Measurements from ENCODE around the gene GHR. TPM values are rescaled to one million over a fixed set of nuclear protein-coding genes. Genes with fewer than 3 reads are reported as not detected.
"Not testable (repeated sequence)": the region's sequence is repeated elsewhere in the genome, so short reads cannot be mapped to it uniquely, and the experiment has no call there.

GHR gene
- total and polyA plus RNA-seq, 10 of the 15 experiments (the other 5 are each of a cell fraction or from before 2014, with no cell fraction given) = 0.23 to 10.2 (median 0.48) TPM

DNA sequence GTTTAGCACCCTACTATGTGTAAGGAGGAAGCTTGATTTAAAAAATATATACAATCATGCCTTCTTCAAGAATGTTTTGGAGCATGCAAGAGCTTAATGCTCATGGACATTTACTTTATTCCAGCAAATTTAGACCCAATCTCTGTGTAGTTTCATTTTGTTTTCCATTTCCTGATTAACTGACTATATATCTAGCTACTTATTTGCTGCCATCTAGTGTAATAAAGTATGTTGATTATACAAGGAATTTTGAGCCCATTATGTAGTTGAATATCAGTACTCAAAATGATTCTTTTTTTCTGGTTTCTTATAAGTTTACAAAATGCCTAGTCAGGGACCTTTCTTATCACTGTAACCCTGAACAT is 233.4 kb downstream of the GHR start:
- CTCF ChIA-PET = interaction anchor here (0.6 to 4.0 kb wide), 10 partner anchors 8 to 1139 kb away, joined by 3 to 19 read pairs (median 4); no protein-coding TSS in a partner anchor
- ATAC-seq = no peak

DNA sequence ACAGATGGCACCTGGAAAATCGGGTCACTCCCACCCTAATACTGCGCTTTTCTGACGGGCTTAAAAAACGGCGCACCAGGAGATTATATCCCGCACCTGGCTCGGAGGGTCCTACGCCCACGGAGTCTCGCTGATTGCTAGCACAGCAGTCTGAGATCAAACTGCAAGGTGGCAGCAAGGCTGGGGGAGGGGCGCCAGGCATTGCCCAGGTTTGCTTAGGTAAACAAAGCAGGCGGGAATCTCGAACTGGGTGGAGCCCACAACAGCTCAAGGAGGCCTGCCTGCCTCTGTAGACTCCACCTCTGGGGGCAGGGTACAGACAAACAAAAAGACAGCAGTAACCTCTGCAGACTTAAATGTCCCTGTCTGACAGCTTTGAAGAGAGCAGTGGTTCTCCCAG is 236.6 kb downstream of the GHR start:
- H3K79me2 ChIP-seq (ENCODE audit: control insufficient read depth, insufficient read depth, low read length); FAIRE-seq; DNase-seq (ENCODE audit: low read depth, low spot score); BruUV-seq (replicated peaks); H3K9me3 ChIP-seq (replicated peaks; ENCODE audit: control insufficient read depth, insufficient read depth, low read length); POLR2A ChIA-PET; intact Hi-C loops (cut with micrococcal nuclease; ENCODE audit: unreplicated experiment); ATAC-seq; in situ Hi-C loops (cut with MboI); H3K36me3 ChIP-seq (ENCODE audit: control insufficient read depth in 2 of 2, insufficient read depth in 2 of 2, low read length in 1 of 2); H3K9ac ChIP-seq (ENCODE audit: control insufficient read depth, insufficient read depth, low read length); H3K4me2 ChIP-seq (ENCODE audit: control insufficient read depth, insufficient read depth); H3K27ac ChIP-seq (ENCODE audit: control insufficient read depth, insufficient read depth); H4K20me1 ChIP-seq (ENCODE audit: control insufficient read depth, insufficient read depth); SMC1A ChIA-PET (ENCODE audit: uncharacterized antibody, unreplicated experiment); H2AFZ ChIP-seq (ENCODE audit: control insufficient read depth, low read depth, low read length); H3K4me3 ChIP-seq; H3K4me1 ChIP-seq (ENCODE audit: control insufficient read depth, insufficient read depth, low read length); H3K27me3 ChIP-seq (replicated peaks in 1 of 2; ENCODE audit: control insufficient read depth in 2 of 2, insufficient read depth in 2 of 2, low read length in 1 of 2); RAD21 ChIA-PET (ENCODE audit: unreplicated experiment): not testable (repeated sequence)
- 20% methylated on average over 3 of the region's 13 CpGs for WGBS (ENCODE audit: insufficient coverage, insufficient replicate concordance, low lambda C conversion rate, missing lambda C conversion rate)
- CTCF ChIA-PET = interaction anchor here (0.5 to 4.0 kb wide), 4 partner anchors 12 to 230 kb away, joined by 3 to 19 read pairs (median 6); no protein-coding TSS in a partner anchor

More for the DNA sequence above, 233.4 kb downstream of the GHR start:
- FAIRE-seq (no peak), DNase-seq (ENCODE audit: low read depth, low spot score) (no peak)
- no peaks in the 10 kb centered on the region for H3K36me3 ChIP-seq (ENCODE audit: control insufficient read depth in 2 of 2, insufficient read depth in 2 of 2, low read length in 1 of 2)
- H3K79me2 ChIP-seq (ENCODE audit: control insufficient read depth, insufficient read depth, low read length) = no peaks in the 10 kb centered on the region
- H3K4me2 ChIP-seq (ENCODE audit: control insufficient read depth, insufficient read depth) = no peak overlapping the region
- no peaks in the 10 kb centered on the region for H3K27me3 ChIP-seq (replicated peaks in 1 of 2; ENCODE audit: control insufficient read depth in 2 of 2, insufficient read depth in 2 of 2, low read length in 1 of 2)
- H3K4me3 ChIP-seq = no peak overlapping the region
- no peaks in the 10 kb centered on the region for H3K4me1 ChIP-seq (ENCODE audit: control insufficient read depth, insufficient read depth, low read length)
- no peak overlapping the region for H3K9ac ChIP-seq (ENCODE audit: control insufficient read depth, insufficient read depth, low read length)
- H3K9me3 ChIP-seq (replicated peaks; ENCODE audit: control insufficient read depth, insufficient read depth, low read length) = no peaks in the 10 kb centered on the region
- intact Hi-C loops (cut with micrococcal nuclease; ENCODE audit: unreplicated experiment) = no loop called here
- H4K20me1 ChIP-seq (ENCODE audit: control insufficient read depth, insufficient read depth) = no peaks in the 10 kb centered on the region
- ChIA-PET POLR2A (interaction anchor here (0.6 kb wide), 1 partner anchor 98 kb away, joined by 3 read pairs; no protein-coding TSS in a partner anchor), SMC1A (ENCODE audit: uncharacterized antibody, unreplicated experiment) (interaction anchor here (0.5 to 4.2 kb wide), 14 partner anchors 9 to 798 kb away, joined by 3 to 24 read pairs (median 4); partner anchors contain the start of gene GHR), RAD21 (ENCODE audit: unreplicated experiment) (interaction anchor here (0.7 to 3.1 kb wide), 13 partner anchors 11 to 800 kb away, joined by 3 to 16 read pairs (median 3); partner anchors contain the start of gene GHR)
- no peak overlapping the region for H3K27ac ChIP-seq (ENCODE audit: control insufficient read depth, insufficient read depth)
- TF ChIP-seq, protein P1, sequence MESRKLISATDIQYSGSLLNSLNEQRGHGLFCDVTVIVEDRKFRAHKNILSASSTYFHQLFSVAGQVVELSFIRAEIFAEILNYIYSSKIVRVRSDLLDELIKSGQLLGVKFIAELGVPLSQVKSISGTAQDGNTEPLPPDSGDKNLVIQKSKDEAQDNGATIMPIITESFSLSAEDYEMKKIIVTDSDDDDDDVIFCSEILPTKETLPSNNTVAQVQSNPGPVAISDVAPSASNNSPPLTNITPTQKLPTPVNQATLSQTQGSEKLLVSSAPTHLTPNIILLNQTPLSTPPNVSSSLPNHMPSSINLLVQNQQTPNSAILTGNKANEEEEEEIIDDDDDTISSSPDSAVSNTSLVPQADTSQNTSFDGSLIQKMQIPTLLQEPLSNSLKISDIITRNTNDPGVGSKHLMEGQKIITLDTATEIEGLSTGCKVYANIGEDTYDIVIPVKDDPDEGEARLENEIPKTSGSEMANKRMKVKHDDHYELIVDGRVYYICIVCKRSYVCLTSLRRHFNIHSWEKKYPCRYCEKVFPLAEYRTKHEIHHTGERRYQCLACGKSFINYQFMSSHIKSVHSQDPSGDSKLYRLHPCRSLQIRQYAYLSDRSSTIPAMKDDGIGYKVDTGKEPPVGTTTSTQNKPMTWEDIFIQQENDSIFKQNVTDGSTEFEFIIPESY (IDR thresholded peaks at IDR 0.05) = no peak
- TF ChIP-seq PML (IDR thresholded peaks at IDR 0.05; ENCODE audit: low read length) = no peak
- no peak for TF ChIP-seq POLR2AphosphoS5 (IDR thresholded peaks at IDR 0.05; ENCODE audit: low read length)
- TF ChIP-seq BCL11A (IDR thresholded peaks at IDR 0.05; ENCODE audit: low read depth, low read length) = no peak
- no peak for TF ChIP-seq NFYB (IDR thresholded peaks at IDR 0.05; ENCODE audit: insufficient read depth, low read depth, low read length)
- TF ChIP-seq NR2C1 (IDR thresholded peaks at IDR 0.05) = no peak
- no peak for TF ChIP-seq EP300 (IDR thresholded peaks at IDR 0.05; ENCODE audit: borderline replicate concordance in 1 of 2, control insufficient read depth in 1 of 2, low read depth in 2 of 2, low read length in 2 of 2)
- TF ChIP-seq TCF3 (IDR thresholded peaks at IDR 0.05; ENCODE audit: borderline replicate concordance, insufficient read depth, low read depth, low read length) = no peak
- no peak overlapping the region for H2AFZ ChIP-seq (ENCODE audit: control insufficient read depth, low read depth, low read length)
- in situ Hi-C loops (cut with MboI) = no loop called here
- BruUV-seq (replicated peaks) = no TSS peak

Data from GM12878 (cell line).